Endothelial cell of umbilical vein (primary cell): ENCODE measurements around the gene TMEM129. TPM values are rescaled to one million over a fixed set of nuclear protein-coding genes. Genes with fewer than 3 reads are reported as not detected.

Experiments used
- BruUV-seq: library from RNA; stranded (reverse); fragments of 400-500 nt; replicated peaks from 2 replicates; lab custom pipeline; 2021; lab: Mats Ljungman, UMichigan
- CTCF ChIA-PET: fragments of 300-600, 350-600 bp; sonication (Branson Sonifier 250); formaldehyde crosslinking; loops from one replicate; lab custom pipeline; 2021; ENCODE audit warnings: antibody characterized with exemption, inconsistent platforms; lab: Charles Lee
- POLR2A ChIA-PET: fragments of 300-600, 350-600 bp; sonication (Branson Sonifier 250); formaldehyde crosslinking; loops from one replicate; lab custom pipeline; 2021; ENCODE audit warnings: antibody characterized with exemption, inconsistent platforms; lab: Charles Lee
- DNase-seq: peaks from one replicate; pipeline ENCODE4 v3.0.0-alpha.2; 2011; ENCODE audit warnings: low read depth, low spot score
- FAIRE-seq: peaks from 2 replicates; lab custom pipeline; 2011; peaks lifted over from hg19 to GRCh38; lab: Jason Lieb, UNC
- H2AFZ ChIP-seq: 2 replicates; pipeline ENCODE4 v1.6.0; 2012; ENCODE audit warnings: low read depth, low read length, control low read depth, inconsistent platforms
- H3K27ac ChIP-seq: 2 replicates; pipeline ENCODE4 v1.5.1; 2011; ENCODE audit warnings: low read depth, mild to moderate bottlenecking, control low read depth, low read length, moderate library complexity; ENCODE audit not compliant: insufficient read depth
- H3K27me3 ChIP-seq, 2 experiments: 2 replicates each; pipeline versions ENCODE4 v1.6.0 to v1.6.1; 2011; ENCODE audit warnings: low read length in 2 of 2, mixed read lengths in 1 of 2; ENCODE audit not compliant: control insufficient read depth in 2 of 2, insufficient read depth in 2 of 2
- H3K36me3 ChIP-seq, 2 experiments: 2 replicates in 1 of 2; 3 replicates in 1 of 2; pipeline ENCODE4 v1.5.1; 2011; ENCODE audit warnings: low read length in 2 of 2, mild to moderate bottlenecking in 1 of 2, moderate library complexity in 1 of 2; ENCODE audit not compliant: control insufficient read depth in 2 of 2, insufficient read depth in 2 of 2; ENCODE audit errors: extremely low read depth in 1 of 2
- H3K4me1 ChIP-seq: 3 replicates; pipeline ENCODE4 v1.5.1; 2011; ENCODE audit warnings: mild to moderate bottlenecking, low read length; ENCODE audit not compliant: control insufficient read depth, insufficient read depth; ENCODE audit errors: extremely low read depth
- H3K4me2 ChIP-seq: 2 replicates; pipeline ENCODE4 v1.6.1; 2011; ENCODE audit warnings: low read length, control low read depth, mixed read lengths; ENCODE audit not compliant: insufficient read depth
- H3K4me3 ChIP-seq, 3 experiments: fragments of 200-600 bp in 1 of 3; sonication (generic), shearing (Covaris generic) in 1 of 3; replicated peaks in 1 of 3; 2 replicates each; pipeline ENCODE4 v1.5.1; 2011 to 2016; ENCODE audit warnings: control low read depth in 3 of 3, low read length in 3 of 3, mild to moderate bottlenecking in 2 of 3, inconsistent platforms in 1 of 3, low read depth in 1 of 3, moderate library complexity in 1 of 3; ENCODE audit not compliant: insufficient read depth in 1 of 3
- H3K79me2 ChIP-seq: 2 replicates; pipeline ENCODE4 v1.6.0; 2012; ENCODE audit warnings: low read length, inconsistent platforms; ENCODE audit not compliant: control insufficient read depth, insufficient read depth
- H3K9ac ChIP-seq: replicated peaks from 2 replicates; pipeline ENCODE3; 2011; ENCODE audit warnings: low read length, control low read depth; ENCODE audit not compliant: insufficient read depth; ENCODE audit errors: extremely low read depth
- H3K9me1 ChIP-seq: replicated peaks from 3 replicates; pipeline ENCODE4 v1.6.0; 2011; ENCODE audit warnings: mild to moderate bottlenecking, low read length; ENCODE audit not compliant: control insufficient read depth, insufficient read depth; ENCODE audit errors: extremely low read depth
- H3K9me3 ChIP-seq: replicated peaks from 2 replicates; pipeline ENCODE4 v1.5.1; 2012; ENCODE audit warnings: low read length, inconsistent platforms; ENCODE audit not compliant: control insufficient read depth, insufficient read depth
- H4K20me1 ChIP-seq: replicated peaks from 2 replicates; pipeline ENCODE3; 2011; ENCODE audit warnings: mild to moderate bottlenecking, low read length; ENCODE audit not compliant: control insufficient read depth, insufficient read depth; ENCODE audit errors: extremely low read depth
- CTCF ChIP-seq, 2 donors: IDR thresholded peaks; 1 replicate in 1 of 2; 2 replicates in 1 of 2; pipeline ENCODE4 v1.5.1; 2011; ENCODE audit warnings: low read length in 2 of 2, mild to moderate bottlenecking in 2 of 2, moderate library complexity in 2 of 2, control low read depth in 1 of 2, inconsistent platforms in 1 of 2, low read depth in 1 of 2; ENCODE audit not compliant: insufficient read depth in 1 of 2; ENCODE audit errors: extremely low read depth in 1 of 2
- EZH2 ChIP-seq: IDR thresholded peaks from 2 replicates; pipeline ENCODE4 v1.6.1; 2012; ENCODE audit warnings: borderline replicate concordance, low read depth, mild to moderate bottlenecking, moderate library complexity, low read length, inconsistent platforms; ENCODE audit not compliant: severe bottlenecking
- FOS ChIP-seq: IDR thresholded peaks from 2 replicates; pipeline ENCODE4 v1.6.1; 2011; ENCODE audit warnings: mild to moderate bottlenecking, low read length, moderate library complexity, borderline replicate concordance; ENCODE audit not compliant: insufficient read depth
- GATA2 ChIP-seq: IDR thresholded peaks from 2 replicates; pipeline ENCODE4 v1.7.0; 2011; ENCODE audit warnings: low read depth, mild to moderate bottlenecking, moderate library complexity, mixed read lengths, low read length; ENCODE audit not compliant: insufficient read length, insufficient read depth
- JUN ChIP-seq: IDR thresholded peaks from 2 replicates; pipeline ENCODE4 v1.6.1; 2011; ENCODE audit warnings: borderline replicate concordance, low read depth; ENCODE audit not compliant: insufficient read length, insufficient read depth
- MYC ChIP-seq: IDR thresholded peaks from one replicate; pipeline ENCODE4 v1.6.1; 2011; ENCODE audit warnings: mild to moderate bottlenecking, low read depth, low read length
- POLR2A ChIP-seq: IDR thresholded peaks from 2 replicates; pipeline ENCODE4 v1.6.1; 2012; ENCODE audit warnings: low read depth, mild to moderate bottlenecking, control low read depth, low read length
- POLR2AphosphoS5 ChIP-seq: IDR thresholded peaks from 2 replicates; pipeline ENCODE4 v1.6.1; 2012; ENCODE audit warnings: low read depth, mild to moderate bottlenecking, control low read depth, low read length, moderate library complexity; ENCODE audit not compliant: insufficient read depth
- dilution Hi-C: fragments of 300-500 bp; cut with MboI; formaldehyde crosslinking; loops from one replicate; pipeline ENCODE4 v1.15.0; 2019; ENCODE audit warnings: low sequenced_read_pairs; ENCODE audit not compliant: extremely low pct_ligation_motif_present
- intact Hi-C: fragments of 100-400 bp; cut with micrococcal nuclease; formaldehyde crosslinking; loops from one replicate; pipeline ENCODE4 v1.10.0; 2022
- polyA plus RNA-seq, 4 experiments: library from polyadenylated mRNA; depleted of rRNA in 3 of 4; stranded (reverse) in 3 of 4; unstranded in 1 of 4; fragments of >200 nt; gene quantifications; 2 replicates each; pipeline versions ENCODE4 v1.2.1 to v1.2.3, GENCODE V29; 2011 to 2012; ENCODE audit warnings: missing spikeins in 1 of 4
- total RNA-seq: library from RNA; stranded (reverse); gene quantifications from 2 replicates; pipeline ENCODE4 v1.2.3, GENCODE V29; 2021
- TF ChIP-seq, protein P1 (sequence below): IDR thresholded peaks from 2 replicates; pipeline ENCODE4 v1.6.1; 2011; ENCODE audit not compliant: insufficient read depth, insufficient read length

The TMEM129 gene
- total and polyA plus RNA-seq, 2 donors (not counting 3 experiments of a cell fraction or from before 2014, with no cell fraction given): 23.2 to 33.2 TPM

- no peaks in the 10 kb centered on the region for H3K79me2 ChIP-seq
- no peak overlapping the region for H3K4me3 ChIP-seq
- CTCF ChIA-PET: no interaction called here
- no peaks in the 10 kb centered on the region for H3K9me3 ChIP-seq
- DNase-seq: no peak
- no peak for TF ChIP-seq JUN
- TF ChIP-seq, protein P1, sequence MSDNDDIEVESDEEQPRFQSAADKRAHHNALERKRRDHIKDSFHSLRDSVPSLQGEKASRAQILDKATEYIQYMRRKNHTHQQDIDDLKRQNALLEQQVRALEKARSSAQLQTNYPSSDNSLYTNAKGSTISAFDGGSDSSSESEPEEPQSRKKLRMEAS: no peak
- TF ChIP-seq GATA2: no peak
- no peak for TF ChIP-seq POLR2A
- no peak for TF ChIP-seq MYC
- no peak for TF ChIP-seq CTCF (IDR thresholded peaks at IDR 0.05; ENCODE audit: extremely low read depth in 1 of 2, insufficient read depth in 1 of 2, low read depth in 1 of 2, low read length in 2 of 2)
- TF ChIP-seq POLR2AphosphoS5: no peak
- TF ChIP-seq EZH2: no peak
- no peak for TF ChIP-seq FOS
- no TSS peak for BruUV-seq
- H3K4me1 ChIP-seq: no peaks in the 10 kb centered on the region
- no peak for FAIRE-seq
- H3K36me3 ChIP-seq: no peaks in the 10 kb centered on the region
- POLR2A ChIA-PET: no interaction called here
- H3K9me1 ChIP-seq: no peaks in the 10 kb centered on the region
- no peak overlapping the region for H2AFZ ChIP-seq
- H3K4me2 ChIP-seq: no peak overlapping the region
- H3K9ac ChIP-seq: no peak overlapping the region
- H3K27me3 ChIP-seq: no peaks in the 10 kb centered on the region
- no peak overlapping the region for H3K27ac ChIP-seq
- dilution Hi-C loops (no loop called here), intact Hi-C loops (no loop called here)
- H4K20me1 ChIP-seq: no peaks in the 10 kb centered on the region
Observed at GRCh38 chr4:1675136-1675801, 45.9 kb downstream of the TMEM129 start.
